ENCODE data around the gene ADH4. TPM values are rescaled to one million over a fixed set of nuclear protein-coding genes. Genes with fewer than 3 reads are reported as not detected.

ADH4 gene
- total RNA-seq, 4 donors from 2014 or later, result 0.49 to 6.1 (median 0.66) TPM; not detected in 1

DNA sequence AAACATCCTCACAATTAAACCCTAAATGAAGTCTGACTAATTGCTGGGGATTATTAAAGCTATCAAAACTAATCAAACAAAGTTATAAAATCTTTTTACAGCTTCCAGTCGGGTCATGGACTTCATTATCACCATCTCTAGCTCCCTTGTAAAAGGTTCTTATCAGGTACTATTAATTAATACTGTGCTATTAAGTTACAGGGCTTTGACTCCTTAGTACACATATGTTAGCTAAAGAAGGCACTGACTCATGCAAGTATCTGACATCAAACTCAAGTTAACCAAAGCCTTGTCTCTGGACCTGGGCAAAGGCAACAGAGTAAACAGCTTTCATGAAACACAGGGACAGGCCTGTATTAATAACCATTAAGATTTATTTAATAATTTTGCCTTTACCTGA, 7.9 kb upstream of the ADH4 start:
- TF ChIP-seq, protein P1, sequence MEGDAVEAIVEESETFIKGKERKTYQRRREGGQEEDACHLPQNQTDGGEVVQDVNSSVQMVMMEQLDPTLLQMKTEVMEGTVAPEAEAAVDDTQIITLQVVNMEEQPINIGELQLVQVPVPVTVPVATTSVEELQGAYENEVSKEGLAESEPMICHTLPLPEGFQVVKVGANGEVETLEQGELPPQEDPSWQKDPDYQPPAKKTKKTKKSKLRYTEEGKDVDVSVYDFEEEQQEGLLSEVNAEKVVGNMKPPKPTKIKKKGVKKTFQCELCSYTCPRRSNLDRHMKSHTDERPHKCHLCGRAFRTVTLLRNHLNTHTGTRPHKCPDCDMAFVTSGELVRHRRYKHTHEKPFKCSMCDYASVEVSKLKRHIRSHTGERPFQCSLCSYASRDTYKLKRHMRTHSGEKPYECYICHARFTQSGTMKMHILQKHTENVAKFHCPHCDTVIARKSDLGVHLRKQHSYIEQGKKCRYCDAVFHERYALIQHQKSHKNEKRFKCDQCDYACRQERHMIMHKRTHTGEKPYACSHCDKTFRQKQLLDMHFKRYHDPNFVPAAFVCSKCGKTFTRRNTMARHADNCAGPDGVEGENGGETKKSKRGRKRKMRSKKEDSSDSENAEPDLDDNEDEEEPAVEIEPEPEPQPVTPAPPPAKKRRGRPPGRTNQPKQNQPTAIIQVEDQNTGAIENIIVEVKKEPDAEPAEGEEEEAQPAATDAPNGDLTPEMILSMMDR (IDR thresholded peaks at IDR 0.05; ENCODE audit: low read depth), result no peak

DNA sequence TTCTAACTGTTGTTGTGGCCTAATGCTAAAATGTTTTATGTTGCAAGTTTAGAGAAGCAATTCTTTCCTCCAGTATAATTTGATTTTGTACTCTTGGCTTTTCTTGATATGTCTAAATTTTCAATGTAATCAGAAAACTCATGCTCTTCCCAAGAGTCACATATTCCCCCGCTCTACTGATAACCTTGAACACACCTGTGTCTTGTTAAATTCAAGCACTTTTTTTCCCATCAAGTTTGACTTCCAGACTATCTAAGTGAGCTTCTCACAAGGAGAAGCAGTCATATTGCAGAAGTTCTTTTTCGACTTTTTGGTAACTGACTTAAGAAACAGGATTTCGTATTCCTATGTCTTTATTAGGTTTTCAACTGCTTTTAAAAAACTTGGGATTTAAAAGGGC, 7.4 kb upstream of the ADH4 start:
- TF ChIP-seq, protein P1 (IDR thresholded peaks at IDR 0.05; ENCODE audit: low read depth), result no peak

DNA sequence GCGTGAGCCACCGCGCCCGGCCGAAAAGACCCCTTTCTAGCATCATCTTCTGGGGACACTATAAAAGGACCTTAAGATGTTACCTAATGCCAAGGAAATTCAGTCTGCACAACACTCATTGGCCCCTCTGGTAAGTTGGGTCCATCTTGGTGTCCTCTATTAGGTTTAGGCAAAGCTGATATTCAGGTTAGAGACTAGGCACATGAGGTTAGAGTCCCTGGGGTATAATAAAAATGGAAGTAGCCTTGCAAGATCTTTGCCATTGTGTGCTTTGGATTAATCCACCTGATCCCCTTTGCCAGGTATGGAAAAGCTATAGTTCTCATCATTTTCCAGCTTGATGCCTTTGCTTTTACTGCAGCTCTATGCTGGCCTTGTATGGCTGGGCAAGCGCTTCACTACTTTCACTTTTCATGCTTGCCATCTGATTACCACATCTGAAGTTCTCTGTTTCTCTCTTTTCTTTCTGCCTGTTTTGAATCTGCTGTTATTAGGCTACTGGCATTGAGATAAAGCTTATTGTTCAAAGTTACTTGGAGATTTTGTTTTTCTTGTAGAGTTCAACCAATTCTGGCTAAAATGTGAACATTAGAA, 5.4 kb upstream of the ADH4 start:
- TF ChIP-seq, protein P1 (IDR thresholded peaks at IDR 0.05; ENCODE audit: low read depth), result no peak

DNA sequence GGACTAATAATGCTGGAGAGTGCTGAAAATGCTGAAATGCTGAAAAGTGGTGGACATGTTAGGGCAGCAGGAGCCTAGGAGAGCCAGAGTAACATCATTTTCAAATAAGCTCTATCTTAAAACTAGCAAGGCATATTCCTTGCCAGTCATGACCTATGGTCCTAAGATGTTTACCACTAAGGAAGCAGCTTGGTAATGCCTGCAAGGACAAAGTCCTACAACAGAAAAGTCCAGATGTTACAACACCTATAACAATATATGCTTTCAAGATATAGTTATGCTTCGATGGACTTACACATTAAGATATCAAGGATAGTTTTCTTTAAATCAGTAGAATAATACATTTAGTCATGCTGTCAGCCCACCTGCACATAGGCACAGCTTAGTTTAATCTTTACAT, 4.5 kb upstream of the ADH4 start:
- TF ChIP-seq, protein P1 (IDR thresholded peaks at IDR 0.05; ENCODE audit: low read depth), result no peak

DNA sequence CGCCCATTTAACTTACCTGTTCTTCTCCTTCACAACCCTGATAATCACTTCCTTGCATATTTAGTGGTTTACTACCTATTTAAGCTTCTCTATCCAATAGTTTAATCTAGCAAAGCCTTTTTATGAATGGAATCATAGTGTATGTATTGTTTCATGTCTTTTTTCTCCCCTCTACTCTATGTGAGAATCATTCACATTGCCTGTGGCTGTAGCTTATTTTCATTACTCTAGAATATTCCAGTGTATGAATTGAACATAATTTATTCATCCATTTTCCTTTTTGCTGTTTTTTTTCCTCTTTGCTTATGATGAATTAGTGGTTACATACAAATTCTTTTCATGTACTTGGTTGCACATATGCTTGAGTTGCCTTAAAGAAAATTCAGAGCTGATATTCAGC, 490 bp upstream of the ADH4 start:
- TF ChIP-seq, protein P1 (IDR thresholded peaks at IDR 0.05; ENCODE audit: low read depth), result no peak

DNA sequence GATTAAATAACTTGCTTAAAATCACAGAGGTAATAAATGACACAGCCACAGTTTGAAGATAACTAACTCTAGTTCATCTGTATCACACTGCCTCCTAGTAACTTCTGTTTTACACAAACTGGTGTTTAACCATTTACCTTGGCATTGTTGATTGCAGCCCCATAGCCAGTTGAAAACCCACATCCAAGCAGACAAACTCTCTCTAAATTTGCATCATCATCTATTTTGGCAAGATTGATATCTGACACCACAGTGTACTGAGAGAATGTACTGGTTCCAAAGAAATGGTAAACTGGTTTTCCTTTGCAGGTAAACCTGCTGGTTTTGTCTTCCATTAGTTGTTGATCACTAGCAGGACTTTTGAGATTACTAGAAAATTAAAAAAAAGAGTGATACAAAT, 7.8 kb downstream of the ADH4 start:
- TF ChIP-seq, protein P1 (IDR thresholded peaks at IDR 0.05; ENCODE audit: low read depth), result no peak

DNA sequence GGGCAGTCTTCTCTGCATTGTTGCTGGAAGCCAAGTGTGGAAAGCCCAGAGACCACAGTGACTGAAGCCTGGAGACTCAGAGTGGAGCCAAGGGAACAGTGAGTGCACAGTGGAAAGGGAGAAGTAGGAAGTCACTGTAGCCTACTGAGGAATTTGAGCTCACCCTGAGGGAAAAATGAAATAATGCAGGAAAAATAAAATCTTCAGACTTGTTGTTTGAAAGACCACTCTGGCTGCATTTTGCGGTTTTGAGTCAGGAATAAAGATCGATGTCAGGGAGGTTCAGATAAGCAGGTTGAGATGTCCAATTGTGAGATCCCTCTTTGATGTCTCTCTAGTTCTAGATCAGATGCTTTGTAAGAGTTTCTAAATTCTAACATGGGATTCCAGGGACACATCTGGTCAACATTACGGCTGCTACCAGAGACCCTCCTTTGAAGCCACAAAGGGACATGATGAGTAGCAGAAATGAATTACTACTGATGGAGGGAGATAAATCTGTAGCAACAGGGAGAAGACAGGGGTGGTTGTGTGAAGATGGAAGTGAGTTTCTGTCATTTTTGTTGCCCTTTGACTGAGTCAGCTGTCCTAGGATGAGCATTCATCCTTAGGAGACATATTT, 8.4 kb downstream of the ADH4 start:
- TF ChIP-seq, protein P1 (IDR thresholded peaks at IDR 0.05; ENCODE audit: low read depth), result no peak
